Mucosa of descending colon (tissue), 3 donors: ENCODE measurements around the gene ACAD8. TPM values are rescaled to one million over a fixed set of nuclear protein-coding genes. Genes with fewer than 3 reads are reported as not detected.
"Not testable (repeated sequence)": the region's sequence is repeated elsewhere in the genome, so short reads cannot be mapped to it uniquely, and the experiment has no call there.

ENCODE experiments used
- ATAC-seq: fragments of 200-7000 bp; cut with Tn5 transposase; one replicate; pipeline ENCODE4 v1.9.1; 2020; ENCODE audit warnings: mild to moderate bottlenecking, moderate library complexity
- DNase-seq, 3 donors: peaks; one replicate each; pipeline ENCODE4 v3.0.0-alpha.2; 2020
- H3K36me3 ChIP-seq: fragments of 200-600 bp; one replicate; pipeline ENCODE4 v1.8.0; 2021; ENCODE audit warnings: low read depth, mild to moderate bottlenecking
- H3K4me1 ChIP-seq: fragments of 200-600 bp; one replicate; pipeline ENCODE4 v1.8.0; 2021; ENCODE audit warnings: low read depth, mild to moderate bottlenecking
- H3K4me3 ChIP-seq: fragments of 200-600 bp; one replicate; pipeline ENCODE4 v1.8.0; 2021; ENCODE audit warnings: mild to moderate bottlenecking
- H3K9me3 ChIP-seq: fragments of 200-600 bp; one replicate; pipeline ENCODE4 v1.8.0; 2021; ENCODE audit warnings: mild to moderate bottlenecking
- CTCF ChIP-seq: fragments of 200-600 bp; IDR thresholded peaks from one replicate; pipeline ENCODE4 v1.8.0; 2022; ENCODE audit warnings: antibody characterized with exemption, mild to moderate bottlenecking
- intact Hi-C, 2 donors: fragments of 100-400 bp; cut with DNase I in 1 of 2; cut with micrococcal nuclease in 1 of 2; formaldehyde crosslinking; loops; one replicate each; pipeline versions ENCODE4 v1.11.0 to v1.11.1; 2022; cut with DNase I, micrococcal nuclease
- total RNA-seq, 3 donors: library from RNA; stranded (reverse); fragmentation: NEBNext Ultra II Directional in 2 of 3; extraction: Animal tissue kit (Norgen Biotek cat#: 25700) in 2 of 3; gene quantifications; one replicate each; pipeline versions ENCODE4 v1.2.1 to v1.2.4, GENCODE V29; 2021 to 2023
- donor health status: DM: no; HTN: no; CAD: no; lungs with moderate emphysema.
- donor health status: DM: no; HTN: no; CAD: no.
- donor health status: DM: no; HTN: yes; CAD: no.

Gene ACAD8
- total RNA-seq, 3 donors from 2014 or later: 24.4 to 31.1 (median 28.8) TPM

GRCh38 chr11:134250246-134250645 is 3.1 kb upstream of the ACAD8 start:
- H3K4me3 ChIP-seq: no peak overlapping the region
- ATAC-seq (no peak), DNase-seq (no peak)
- H3K36me3 ChIP-seq: no peaks in the 10 kb centered on the region
- no peak for TF ChIP-seq CTCF
- H3K4me1 ChIP-seq: peaks cover 13% of the 10 kb centered on the region
- intact Hi-C loops: no loop called here
- no peaks in the 10 kb centered on the region for H3K9me3 ChIP-seq

- Histone ChIP-seq H3K36me3 (no peaks in the 10 kb centered on the region), H3K9me3 (no peaks in the 10 kb centered on the region), H3K4me1 (peaks cover 13% of the 10 kb centered on the region), H3K4me3 (no peak overlapping the region)
- intact Hi-C loops: no loop called here
- ATAC-seq: no peak
- DNase-seq: no peak
- no peak for TF ChIP-seq CTCF
Observed at GRCh38 chr11:134250675-134251074, 2.7 kb upstream of the ACAD8 start.

DNA sequence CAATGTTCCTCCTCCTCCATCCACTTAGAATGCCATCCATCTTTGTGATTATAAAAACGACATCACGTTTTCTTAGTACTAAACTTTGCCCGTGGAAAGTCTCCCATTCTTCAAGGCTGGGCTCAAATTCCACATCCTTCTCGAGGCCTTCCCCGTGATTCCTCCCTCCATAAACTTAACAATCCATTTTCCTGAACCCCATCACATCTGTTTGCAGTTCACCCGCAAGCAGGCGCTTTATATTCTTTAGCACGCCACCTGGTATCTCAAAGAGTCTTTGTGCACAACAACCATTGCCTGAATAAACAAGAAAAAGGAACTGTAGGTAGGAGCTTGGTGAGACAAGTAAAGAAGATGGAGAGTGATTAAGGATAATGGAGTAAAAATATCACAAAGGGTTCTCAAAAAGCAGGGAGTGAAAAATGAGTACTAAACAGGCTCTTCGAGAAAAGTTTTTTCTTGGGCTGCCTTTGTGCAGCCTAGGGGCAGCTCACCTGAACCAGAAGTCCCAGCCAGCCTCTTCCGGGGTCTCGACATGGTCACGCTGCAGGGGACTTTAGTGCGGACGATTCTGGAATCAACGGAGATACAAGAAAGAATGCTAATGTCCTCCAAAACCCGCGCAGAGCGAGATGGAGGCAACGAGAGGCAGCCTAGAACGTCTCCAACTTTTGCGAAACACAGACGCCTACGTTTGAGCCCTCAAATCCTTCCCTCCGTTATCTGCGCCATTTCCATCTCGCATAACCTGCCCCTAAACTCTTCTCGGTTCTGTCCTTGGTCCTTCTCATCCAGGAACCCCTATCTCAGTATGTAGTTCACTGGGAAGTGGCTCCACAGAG is 801 bp upstream of the ACAD8 start:
- Histone ChIP-seq H3K4me1 (peaks cover 13% of the 10 kb centered on the region), H3K9me3 (no peaks in the 10 kb centered on the region), H3K4me3 (peak overlapping the region; percentile 82), H3K36me3 (no peaks in the 10 kb centered on the region)
- TF ChIP-seq CTCF: no peak
- DNase-seq: peak in 2 of 3 donors; percentile 38 to 43
- intact Hi-C loops: no loop called here
- peak; percentile 26 for ATAC-seq

GRCh38 chr11:134254433-134255183 is 1.2 kb downstream of the ACAD8 start:
- Histone ChIP-seq H3K4me3 (no peak overlapping the region), H3K4me1 (peaks cover 13% of the 10 kb centered on the region), H3K9me3 (no peaks in the 10 kb centered on the region), H3K36me3 (no peaks in the 10 kb centered on the region)
- TF ChIP-seq CTCF: no peak
- ATAC-seq: no peak
- intact Hi-C loops: no loop called here
- DNase-seq: no peak

GRCh38 chr11:134255184-134255561 is 1.8 kb downstream of the ACAD8 start:
- H3K4me3 ChIP-seq, DNase-seq, intact Hi-C loops, ATAC-seq, H3K9me3 ChIP-seq, H3K36me3 ChIP-seq: not testable (repeated sequence)
- H3K4me1 ChIP-seq: peaks cover 13% of the 10 kb centered on the region

GRCh38 chr11:134257101-134257500 is 3.7 kb downstream of the ACAD8 start:
- ATAC-seq (no peak), DNase-seq (no peak)
- Histone ChIP-seq H3K4me3 (no peak overlapping the region), H3K4me1 (peaks cover 9% of the 10 kb centered on the region), H3K36me3 (peaks cover 2% of the 10 kb centered on the region), H3K9me3 (no peaks in the 10 kb centered on the region)
- TF ChIP-seq CTCF: no peak
- intact Hi-C loops: no loop called here
